Measurements from ENCODE around the gene GCK.

Gene GCK

DNA sequence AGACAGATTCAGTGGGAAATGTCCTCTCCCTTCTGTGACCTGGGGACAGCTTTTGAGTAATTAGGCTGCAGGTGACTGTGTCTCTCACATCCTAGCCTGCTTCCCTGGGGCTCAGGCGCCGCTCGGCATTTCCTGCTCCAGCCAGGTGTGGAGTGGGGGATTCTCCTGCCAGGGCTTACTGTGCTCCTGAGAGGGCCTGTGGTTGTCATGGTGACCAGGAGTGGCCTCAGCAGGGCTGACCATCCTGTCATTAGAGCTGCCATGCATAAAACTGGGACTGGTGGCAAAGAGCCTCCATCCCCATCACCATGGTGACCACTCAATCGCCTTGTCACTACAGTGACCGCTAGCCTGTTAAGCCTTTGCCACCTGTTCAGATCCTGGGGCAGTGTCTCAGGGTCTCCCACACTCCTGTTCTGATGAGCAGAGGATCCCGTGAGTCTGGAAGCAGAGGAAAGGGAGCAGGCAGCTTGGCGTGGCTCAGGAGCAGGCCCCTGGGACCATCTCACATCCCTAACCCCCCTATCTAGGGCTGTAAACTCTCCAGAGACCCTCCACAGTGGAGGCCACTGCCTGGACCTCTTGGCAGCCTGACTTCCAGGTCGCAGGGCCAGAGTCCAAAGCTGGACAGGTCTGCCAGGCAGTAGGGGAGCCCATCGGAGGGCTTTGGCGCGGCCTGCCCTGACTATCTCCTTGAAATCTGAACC lies at the start of gene GCK:
Gene GCK, minus strand, starts transcription at position 154 of the 707 bp plus-strand sequence. CDS start 486 bp downstream, outside the sequence.
- DNase-seq (ENCODE audit: low read depth): no peak
- H3K4me3 ChIP-seq (ENCODE audit: low read depth, low read length): no peak within 1 kb of the TSS

DNA sequence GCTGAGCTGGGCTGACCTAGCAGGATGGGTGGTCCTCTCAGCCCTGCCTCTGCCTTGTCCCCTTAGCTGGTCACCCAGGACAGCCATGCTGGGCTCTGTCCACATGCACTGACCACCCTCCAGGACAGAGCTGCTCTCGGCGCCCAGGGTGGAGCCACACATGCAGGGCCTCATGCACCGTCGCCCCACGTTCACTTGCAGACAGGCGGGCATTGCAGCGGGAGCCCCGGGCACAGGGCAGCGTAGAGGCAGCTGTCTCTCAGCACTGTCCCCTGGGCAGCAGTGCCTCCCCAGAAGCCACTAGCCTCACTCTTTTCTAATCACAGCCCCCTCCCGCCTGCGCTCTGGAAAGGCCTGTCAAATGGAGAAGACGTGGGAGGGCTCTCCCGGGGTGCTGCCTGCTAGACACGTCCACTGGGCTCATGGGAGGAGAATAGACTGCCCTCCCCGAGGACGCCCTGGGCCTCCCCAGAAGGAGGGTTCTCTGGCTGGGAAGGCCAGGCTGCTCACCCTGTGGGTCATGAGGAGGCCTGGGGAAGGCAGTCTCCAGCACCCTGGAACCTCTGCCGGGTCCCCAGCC lies 49.0 kb upstream of the GCK start:
- no peak for DNase-seq (ENCODE audit: low read depth)
- H3K4me3 ChIP-seq (ENCODE audit: low read depth, low read length): no peak overlapping the region

DNA sequence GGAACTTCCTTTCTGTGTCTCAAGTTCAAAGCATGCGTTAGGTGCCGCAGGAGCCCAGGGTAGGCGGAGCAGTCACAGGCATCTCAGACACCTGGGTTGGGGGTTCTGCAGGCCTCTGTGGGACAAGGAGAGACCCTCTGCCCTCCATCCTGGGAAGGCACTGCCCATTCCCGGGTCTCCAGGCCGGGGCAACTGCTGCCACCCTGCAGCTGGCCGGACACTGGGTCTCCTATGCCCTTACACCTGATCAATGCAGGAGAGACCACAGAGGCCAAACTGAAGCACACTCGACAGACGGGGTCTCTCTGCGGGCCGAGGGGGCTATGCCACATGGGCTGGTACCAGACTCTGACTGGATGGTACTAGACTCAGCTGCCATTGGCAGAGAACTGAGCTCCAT lies 48.5 kb upstream of the GCK start:
- no peak for DNase-seq (ENCODE audit: low read depth)
- H3K4me3 ChIP-seq (ENCODE audit: low read depth, low read length): no peak overlapping the region

DNA sequence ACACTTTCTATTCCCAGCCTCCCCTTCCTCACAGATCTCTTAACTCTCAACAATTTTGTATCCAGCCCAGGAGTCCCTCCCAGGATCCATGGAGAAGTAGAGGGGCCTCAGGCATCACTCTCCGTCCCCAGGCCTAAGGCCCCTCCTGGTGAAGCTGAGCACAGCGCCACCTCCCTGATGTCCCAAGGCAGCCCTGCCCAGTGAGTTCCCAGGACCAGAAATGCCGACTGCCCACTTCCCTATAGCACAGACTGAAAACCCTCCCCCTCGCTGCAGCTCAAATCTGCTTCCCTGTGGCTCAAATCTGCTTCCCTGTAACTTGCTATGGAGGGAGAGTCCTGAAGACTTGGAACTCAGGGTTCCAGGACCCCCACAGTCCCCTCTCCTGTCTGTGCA lies 47.1 kb upstream of the GCK start:
- no peak for DNase-seq (ENCODE audit: low read depth)
- H3K4me3 ChIP-seq (ENCODE audit: low read depth, low read length): no peak overlapping the region

DNA sequence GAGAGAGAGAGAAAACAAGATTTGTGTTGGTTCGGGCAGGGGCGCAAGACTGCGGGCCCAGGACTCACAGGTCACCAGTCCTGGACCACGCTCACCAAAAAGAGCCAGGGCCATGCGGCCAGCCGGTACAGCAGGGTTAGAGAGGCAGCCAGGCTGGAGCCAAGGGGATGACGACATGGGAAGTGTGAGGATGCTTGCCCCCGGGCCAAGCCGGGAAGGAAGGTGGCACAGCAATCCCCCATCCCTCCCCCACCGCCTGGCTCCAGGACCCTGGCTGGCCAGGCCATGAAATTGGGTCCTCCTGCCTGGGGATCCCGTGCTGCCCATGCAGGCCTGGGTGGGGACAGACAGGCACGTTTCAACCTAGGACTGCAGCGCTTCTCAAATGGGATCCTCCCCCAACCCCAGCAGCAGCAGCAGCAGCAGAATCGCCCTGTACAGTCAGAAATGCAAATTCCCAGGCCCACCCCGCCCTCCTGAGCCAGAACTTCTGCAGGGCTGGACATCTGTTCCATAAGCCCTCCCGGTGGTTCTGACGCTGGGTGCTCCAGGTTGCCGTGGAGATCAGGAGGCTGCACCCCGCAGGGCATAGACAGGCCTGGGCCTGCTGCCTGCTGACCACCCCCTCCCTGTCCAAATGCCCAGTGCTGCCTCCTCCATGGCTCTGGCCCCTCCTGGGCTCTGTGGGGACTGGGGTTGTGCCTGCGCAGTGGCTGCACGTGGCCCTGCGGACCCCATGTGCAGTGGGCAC lies 46.5 kb upstream of the GCK start:
- H3K4me3 ChIP-seq (ENCODE audit: low read depth, low read length): no peak overlapping the region
- DNase-seq (ENCODE audit: low read depth): no peak

DNA sequence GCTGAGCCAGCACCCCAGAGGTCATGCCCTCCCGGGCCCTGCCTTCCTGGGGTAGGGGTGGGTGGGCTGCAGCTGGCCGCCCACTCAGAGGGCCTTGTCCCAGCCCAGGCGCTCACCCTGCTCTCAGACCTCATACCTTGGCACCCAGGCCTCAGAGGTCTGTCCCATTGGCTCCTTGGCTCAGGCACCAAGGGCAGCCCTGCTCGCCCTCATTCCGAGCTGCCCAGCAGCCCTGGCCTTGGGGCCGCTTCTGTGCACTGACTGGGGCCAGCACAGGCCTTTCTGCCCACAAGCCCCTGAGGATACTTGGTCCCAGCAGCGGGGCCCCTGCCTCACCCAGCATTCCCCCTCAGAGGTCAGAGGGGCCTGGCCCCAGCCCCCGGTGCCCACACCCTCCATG lies 45.8 kb upstream of the GCK start:
- DNase-seq (ENCODE audit: low read depth): no peak
- H3K4me3 ChIP-seq (ENCODE audit: low read depth, low read length): no peak overlapping the region

DNA sequence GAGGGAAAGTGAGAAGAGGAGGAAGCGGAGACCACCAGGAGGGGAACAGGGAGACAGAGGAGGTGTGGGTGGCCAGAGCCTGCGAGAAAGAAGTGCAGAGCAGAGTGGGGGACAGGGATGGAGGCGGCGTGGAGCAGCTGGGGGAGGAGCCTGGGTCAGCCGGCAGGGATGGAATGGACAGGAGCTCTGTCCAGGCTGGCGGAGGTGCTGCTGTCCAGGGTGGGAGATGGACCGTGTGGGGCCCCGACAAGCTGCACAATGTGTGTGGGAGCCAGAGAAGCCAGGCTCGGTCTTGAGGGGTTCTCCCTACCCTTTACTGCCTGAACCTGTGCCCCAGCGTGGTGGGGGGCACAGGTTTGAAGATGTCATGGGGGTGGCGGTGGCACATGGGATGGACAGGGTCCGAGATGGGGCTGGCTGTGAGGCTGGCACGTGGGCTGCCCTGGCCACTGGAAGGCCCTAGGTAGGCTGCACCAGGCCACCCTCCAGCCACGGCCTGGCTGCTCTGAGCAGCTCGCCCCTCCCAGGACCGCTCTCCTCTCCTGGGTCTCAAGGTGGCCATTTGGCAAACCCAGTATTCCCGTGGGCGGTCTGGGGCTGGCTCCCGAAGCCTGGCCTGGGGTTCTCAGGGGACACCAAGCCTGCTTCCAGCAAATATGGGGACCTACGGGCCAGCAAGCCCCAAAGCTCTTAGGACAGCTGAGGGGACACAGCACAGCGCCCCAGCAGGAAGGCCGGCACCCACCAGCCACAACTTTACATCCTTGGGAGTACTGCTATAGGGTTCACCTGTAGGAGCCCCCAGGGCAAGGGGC lies 43.9 kb upstream of the GCK start:
- no peak overlapping the region for H3K4me3 ChIP-seq (ENCODE audit: low read depth, low read length)
- no peak for DNase-seq (ENCODE audit: low read depth)

DNA sequence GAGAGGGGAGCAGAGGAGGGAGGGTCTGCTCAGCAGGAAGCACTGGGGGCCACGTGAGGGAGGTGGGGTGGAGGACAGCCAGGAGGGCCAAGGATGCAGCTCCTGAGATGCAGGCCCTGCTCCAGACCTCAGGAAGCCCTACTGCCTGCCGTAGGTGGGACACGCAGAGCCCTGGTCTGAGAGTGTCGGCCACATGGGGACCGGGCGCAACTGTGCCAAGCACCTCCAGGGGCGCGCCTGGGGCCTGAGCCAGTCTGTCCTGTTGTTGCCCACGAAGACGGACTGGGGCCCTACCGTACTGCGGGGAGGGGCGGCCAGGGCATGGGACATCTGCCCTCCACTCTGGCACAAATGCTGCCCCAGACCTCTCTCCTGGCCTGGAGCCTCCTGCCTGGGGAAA lies 43.2 kb upstream of the GCK start:
- no peak for DNase-seq (ENCODE audit: low read depth)
- no peak overlapping the region for H3K4me3 ChIP-seq (ENCODE audit: low read depth, low read length)

DNA sequence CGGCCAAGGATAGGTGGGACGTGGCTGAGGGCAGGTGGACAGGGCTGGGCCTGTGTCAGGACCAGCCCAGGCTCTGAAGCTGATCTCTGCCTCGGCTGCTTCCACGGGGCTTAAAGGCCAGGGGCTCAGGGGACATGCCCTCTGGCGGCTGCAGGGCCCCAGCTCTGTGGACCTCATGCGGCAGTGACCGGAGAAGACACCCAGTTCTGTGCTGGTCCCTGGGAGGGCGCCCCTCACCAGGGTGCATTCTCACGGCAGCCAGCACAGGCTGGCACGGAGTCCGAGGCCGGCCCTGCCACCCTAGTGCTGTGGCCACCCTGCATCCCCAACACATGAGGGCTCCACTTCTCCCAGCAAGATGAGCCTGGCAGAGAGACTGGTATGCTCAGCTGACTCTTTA lies 41.8 kb upstream of the GCK start:
- no peak for DNase-seq (ENCODE audit: low read depth)
- H3K4me3 ChIP-seq (ENCODE audit: low read depth, low read length): no peak overlapping the region

DNA sequence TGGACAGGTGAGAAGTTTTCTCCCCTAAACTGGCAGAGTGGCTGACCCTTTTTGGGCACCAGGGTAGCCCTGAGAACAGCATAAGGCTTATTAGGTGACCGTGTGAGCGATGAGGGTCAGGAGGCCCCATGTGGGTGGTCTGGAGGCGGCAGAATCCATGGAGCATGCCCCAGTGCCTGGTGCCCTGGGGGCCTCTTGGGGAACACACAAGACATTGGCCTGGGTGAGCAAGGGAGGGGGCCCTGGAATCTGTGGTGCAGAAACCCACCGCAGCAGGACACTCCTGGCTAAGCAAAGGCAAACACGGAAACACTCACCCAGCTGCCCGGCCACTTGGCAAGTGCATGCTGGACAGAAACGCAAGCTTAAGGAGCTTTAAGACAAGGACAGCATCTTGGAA lies 41.0 kb upstream of the GCK start:
- DNase-seq (ENCODE audit: low read depth): no peak
- H3K4me3 ChIP-seq (ENCODE audit: low read depth, low read length): no peak overlapping the region

DNA sequence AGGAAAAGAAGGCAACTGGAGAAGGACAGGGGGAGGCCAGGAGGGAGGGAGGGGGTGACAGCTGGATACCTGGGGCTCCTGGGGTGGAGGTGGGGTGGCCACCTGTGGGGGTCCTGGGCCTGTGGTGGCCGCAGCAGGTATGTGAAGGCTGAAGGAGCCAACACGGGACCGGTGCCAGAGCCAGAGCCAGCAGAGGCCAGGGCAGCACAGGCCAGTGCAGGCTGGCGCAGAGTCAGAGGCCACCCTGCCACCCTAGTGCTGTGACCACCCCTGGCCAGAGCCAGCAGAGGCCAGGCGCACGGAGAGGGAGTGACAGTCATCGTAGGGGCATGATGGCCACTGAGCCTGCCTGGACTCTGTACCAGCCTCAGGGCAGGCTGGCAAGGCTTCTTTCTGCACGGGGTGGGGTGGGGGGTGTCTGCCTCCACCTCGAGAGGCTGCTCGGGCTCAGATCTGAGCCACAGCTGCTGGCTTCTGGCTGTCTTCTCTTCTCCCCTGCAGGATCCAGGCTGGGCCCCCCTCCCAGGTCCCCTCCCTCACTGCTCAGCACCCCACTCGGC lies 40.4 kb upstream of the GCK start:
- DNase-seq (ENCODE audit: low read depth): no peak
- H3K4me3 ChIP-seq (ENCODE audit: low read depth, low read length): no peak overlapping the region

DNA sequence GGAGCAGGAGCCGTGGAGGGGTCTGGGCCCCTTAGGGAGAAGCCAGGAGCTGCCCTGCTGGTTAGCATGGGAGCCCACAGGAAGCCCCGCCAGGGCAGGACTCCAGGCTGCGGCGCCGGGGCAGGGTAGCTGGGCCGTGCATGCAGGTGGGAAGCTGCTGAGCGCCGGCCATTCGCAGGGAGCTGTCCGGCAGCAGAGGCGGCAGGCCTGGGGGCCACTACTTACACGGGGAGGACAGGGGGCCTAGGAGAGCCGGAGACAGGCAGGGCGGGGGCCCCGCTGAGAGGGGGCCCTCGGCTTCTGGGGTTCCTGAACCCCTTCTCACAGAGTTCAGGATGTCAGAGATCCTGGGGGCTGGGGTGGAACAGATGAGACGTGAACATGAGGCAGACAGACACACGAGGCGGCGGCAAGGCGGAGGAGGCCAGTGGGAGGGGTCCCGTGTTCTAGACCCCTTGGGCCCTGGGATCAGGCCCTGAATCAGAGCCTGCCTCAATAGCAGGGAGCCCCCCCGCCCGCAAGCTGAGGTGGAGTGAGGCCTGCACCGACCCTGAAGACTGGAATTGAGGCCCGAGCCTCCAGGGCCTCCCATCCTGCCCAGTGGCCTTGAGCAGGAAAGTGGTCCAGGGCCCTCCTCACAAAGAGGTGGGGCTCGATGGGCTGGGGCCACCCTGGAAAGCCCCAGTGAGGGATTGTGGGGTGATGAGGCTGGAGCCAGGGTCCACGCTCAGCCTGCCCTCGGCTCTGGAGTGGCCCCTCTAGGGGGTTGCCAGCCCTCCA lies 39.5 kb upstream of the GCK start:
- no peak for DNase-seq (ENCODE audit: low read depth)
- no peak overlapping the region for H3K4me3 ChIP-seq (ENCODE audit: low read depth, low read length)

DNA sequence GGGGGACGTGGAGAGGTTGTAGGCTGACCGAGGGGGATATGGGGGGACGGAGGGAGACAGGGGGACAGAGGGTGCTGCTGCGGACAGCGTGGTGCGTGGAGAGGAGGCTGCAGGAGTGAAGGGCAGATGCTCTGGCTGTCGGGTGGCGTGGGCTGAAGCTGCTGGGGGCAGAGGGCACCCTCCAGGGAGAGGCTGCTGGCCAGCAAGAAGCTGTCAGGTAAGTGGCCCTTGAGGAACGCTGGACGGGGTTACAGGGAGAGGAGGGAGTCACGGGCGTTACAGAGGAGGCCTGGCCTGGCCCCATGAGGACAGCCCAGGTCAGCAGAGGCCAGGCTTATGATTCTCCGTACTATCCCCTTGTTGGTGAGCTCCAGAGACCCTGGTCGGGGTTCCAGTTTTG lies 38.7 kb upstream of the GCK start:
- H3K4me3 ChIP-seq (ENCODE audit: low read depth, low read length): no peak overlapping the region
- DNase-seq (ENCODE audit: low read depth): no peak

DNA sequence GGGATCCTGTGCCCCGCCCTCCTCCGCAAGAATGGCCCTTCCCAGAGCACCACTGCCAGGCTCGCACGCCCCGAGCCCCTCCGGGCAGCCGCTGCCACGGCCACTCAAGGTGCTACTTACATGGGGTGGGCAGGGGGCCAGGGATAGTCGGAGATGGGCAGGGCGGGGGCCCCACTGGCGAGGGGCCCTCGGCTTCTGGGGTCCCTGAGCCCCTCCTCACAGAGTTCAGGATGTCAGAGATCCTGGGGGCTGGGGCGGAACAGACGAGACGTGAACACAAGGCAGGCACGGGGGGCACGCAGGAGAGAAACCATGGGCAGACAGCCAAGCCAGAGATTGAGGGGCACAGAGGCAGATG lies 37.1 kb upstream of the GCK start:
- DNase-seq (ENCODE audit: low read depth): no peak
- no peak overlapping the region for H3K4me3 ChIP-seq (ENCODE audit: low read depth, low read length)

DNA sequence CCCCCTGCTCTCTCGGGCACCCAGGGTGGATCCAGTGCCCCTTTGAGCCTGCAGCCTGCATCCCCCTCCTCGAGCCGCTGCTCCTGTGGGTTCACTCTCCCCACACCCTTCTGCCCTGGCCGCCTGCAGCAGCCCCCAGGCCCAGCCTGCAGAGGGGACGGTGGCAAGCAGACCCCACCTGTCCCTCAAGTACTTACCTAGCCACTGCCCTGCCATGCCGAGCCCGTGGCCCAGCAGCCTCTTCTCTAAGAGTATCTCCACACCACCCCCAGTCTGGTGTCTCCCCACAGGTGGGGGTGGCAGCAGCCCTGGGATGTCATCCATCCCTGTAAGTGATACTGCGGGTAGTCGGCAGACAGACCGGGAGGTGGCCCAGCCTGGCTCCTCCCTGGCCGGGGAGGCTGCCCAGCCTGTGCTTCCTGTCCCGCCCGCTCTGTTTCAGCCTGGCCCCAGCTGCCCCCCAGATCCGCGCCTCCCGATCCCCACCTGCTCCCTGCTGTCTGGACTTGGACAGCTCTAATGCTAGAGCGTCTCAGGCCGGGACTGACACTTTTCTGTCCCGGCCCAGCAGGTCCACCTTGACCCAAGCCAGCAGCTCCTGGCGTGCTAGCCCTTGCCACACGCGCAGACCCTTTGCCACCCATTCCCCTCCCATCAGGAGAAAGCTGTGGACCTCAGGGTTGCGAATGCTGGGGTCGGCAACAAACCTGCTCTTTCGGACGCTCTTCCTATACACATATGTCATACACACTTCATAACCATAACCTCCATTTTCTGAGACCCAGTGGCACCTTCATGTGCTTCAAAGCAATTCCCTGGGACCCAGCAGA lies 36.5 kb upstream of the GCK start:
- no peak overlapping the region for H3K4me3 ChIP-seq (ENCODE audit: low read depth, low read length)
- DNase-seq (ENCODE audit: low read depth): no peak

DNA sequence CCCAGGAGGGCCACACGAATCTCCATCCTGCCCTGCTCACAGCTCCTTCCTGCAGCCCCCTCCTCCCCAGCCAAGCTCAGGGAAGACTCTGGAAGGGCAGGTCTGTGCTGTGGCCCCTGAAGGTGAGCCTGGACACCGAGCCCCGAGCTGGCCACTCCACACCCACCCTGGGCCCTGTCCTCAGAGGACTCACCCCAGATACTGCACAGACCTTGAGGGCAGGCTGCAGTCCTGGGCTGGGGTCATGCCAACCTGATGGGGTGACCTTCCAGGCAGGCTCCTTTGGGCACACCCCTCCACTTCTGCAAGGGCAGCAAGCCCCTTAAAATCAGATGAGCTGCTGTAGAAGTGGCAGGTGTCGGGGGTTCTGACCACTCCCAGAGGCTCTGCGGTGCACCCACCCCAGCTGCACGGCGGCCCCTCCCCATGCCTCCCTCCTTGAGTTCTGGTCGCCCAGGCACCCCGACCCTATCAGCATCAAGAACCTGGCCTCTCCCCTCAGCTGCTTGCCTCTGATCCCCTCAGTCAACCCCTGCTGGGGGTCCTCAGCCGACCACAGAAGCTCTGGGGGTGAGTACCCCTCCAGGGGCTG lies 35.8 kb upstream of the GCK start:
- DNase-seq (ENCODE audit: low read depth): no peak

DNA sequence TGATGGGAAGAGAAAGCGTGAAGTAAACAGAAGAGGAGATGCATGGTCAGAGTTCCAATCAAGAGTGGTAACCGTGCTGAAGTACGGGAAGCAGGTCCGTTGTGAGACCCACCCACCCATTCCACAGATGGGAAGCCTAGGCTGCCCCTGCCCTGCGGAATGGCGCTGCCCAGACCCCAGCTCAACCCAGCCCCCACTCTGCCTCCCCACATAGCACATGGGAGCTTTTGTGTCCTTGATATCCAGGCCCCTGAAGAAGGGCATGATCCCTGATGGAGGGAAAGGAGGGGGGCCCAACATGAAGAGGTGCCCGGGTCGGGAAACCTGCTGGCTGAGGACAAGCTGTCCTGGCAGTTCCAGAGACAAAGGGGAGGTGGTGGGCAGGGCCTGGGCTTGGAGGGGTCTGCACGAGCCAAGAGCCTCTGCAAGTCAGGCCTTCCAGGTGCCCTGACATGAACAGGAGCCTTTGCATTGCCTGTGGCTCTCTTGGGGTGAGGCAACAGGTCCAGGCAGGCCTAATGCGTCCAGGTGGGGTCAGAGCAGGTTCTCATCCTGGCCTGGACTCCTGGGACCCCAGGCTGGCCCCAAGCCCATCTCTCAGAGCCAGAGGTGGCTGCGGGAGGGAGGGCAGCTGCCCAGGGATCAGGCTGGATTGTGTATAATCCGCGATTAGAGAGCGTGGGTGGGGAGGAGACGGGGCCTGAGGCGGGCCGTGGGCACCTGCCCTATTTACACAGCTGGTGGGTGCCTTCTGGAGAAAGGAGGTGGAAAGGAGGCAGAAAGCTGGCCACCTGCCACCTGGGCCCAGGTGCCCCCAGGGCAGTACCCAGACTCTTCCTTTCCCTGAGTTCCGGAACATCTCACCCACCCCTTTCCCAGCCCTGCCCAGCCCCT lies 35.1 kb upstream of the GCK start:
- DNase-seq (ENCODE audit: low read depth): no peak
- no peak overlapping the region for H3K4me3 ChIP-seq (ENCODE audit: low read depth, low read length)

More for the DNA sequence above, 35.8 kb upstream of the GCK start:
- no peak overlapping the region for H3K4me3 ChIP-seq (ENCODE audit: low read depth, low read length)

Measured in skeletal muscle cell (primary cell).